Endothelial cell of umbilical vein (primary cell): ENCODE results near the gene ADCY3.

Experiments
- CTCF ChIP-seq, 2 donors: IDR thresholded peaks; 1 replicate in 1 of 2; 2 replicates in 1 of 2; pipeline ENCODE4 v1.5.1; 2011; ENCODE audit warnings: low read length in 2 of 2, mild to moderate bottlenecking in 2 of 2, moderate library complexity in 2 of 2, control low read depth in 1 of 2, inconsistent platforms in 1 of 2, low read depth in 1 of 2; ENCODE audit not compliant: insufficient read depth in 1 of 2; ENCODE audit errors: extremely low read depth in 1 of 2
- EZH2 ChIP-seq: IDR thresholded peaks from 2 replicates; pipeline ENCODE4 v1.6.1; 2012; ENCODE audit warnings: borderline replicate concordance, low read depth, mild to moderate bottlenecking, moderate library complexity, low read length, inconsistent platforms; ENCODE audit not compliant: severe bottlenecking
- FOS ChIP-seq: IDR thresholded peaks from 2 replicates; pipeline ENCODE4 v1.6.1; 2011; ENCODE audit warnings: mild to moderate bottlenecking, low read length, moderate library complexity, borderline replicate concordance; ENCODE audit not compliant: insufficient read depth
- GATA2 ChIP-seq: IDR thresholded peaks from 2 replicates; pipeline ENCODE4 v1.7.0; 2011; ENCODE audit warnings: low read depth, mild to moderate bottlenecking, moderate library complexity, mixed read lengths, low read length; ENCODE audit not compliant: insufficient read length, insufficient read depth
- MYC ChIP-seq: IDR thresholded peaks from one replicate; pipeline ENCODE4 v1.6.1; 2011; ENCODE audit warnings: mild to moderate bottlenecking, low read depth, low read length
- POLR2A ChIP-seq: IDR thresholded peaks from 2 replicates; pipeline ENCODE4 v1.6.1; 2012; ENCODE audit warnings: low read depth, mild to moderate bottlenecking, control low read depth, low read length
- POLR2AphosphoS5 ChIP-seq: IDR thresholded peaks from 2 replicates; pipeline ENCODE4 v1.6.1; 2012; ENCODE audit warnings: low read depth, mild to moderate bottlenecking, control low read depth, low read length, moderate library complexity; ENCODE audit not compliant: insufficient read depth

- TF ChIP-seq CTCF (IDR thresholded peaks at IDR 0.05; ENCODE audit: extremely low read depth in 1 of 2, insufficient read depth in 1 of 2, low read depth in 1 of 2, low read length in 2 of 2) (no peak), POLR2AphosphoS5 (no peak), EZH2 (no peak), FOS (no peak), POLR2A (no peak), GATA2 (no peak), MYC (no peak)
These were observed 42.4 kb downstream of the ADCY3 start for GRCh38 chr2:24877646-24878045.
